ENCODE results near the gene LDLRAD4.

The LDLRAD4 gene

GRCh38 chr18:13227910-13228309 lies 9.3 kb downstream of the LDLRAD4 start:
- CTCF ChIA-PET, result interaction anchor here (1.9 kb wide), 1 partner anchor 12 kb away, joined by 5 read pairs; no protein-coding TSS in a partner anchor
- peaks cover 5% of the 10 kb centered on the region for H3K27me3 Mint-ChIP-seq
- H3K9me3 Mint-ChIP-seq, result no peaks in the 10 kb centered on the region
- peaks cover 7% of the 10 kb centered on the region for H3K4me1 Mint-ChIP-seq
- no peak overlapping the region for H3K4me3 Mint-ChIP-seq
- no peaks in the 10 kb centered on the region for H3K36me3 Mint-ChIP-seq
- DNase-seq, result no peak
- no peak overlapping the region for H3K27ac Mint-ChIP-seq

- H3K4me3 Mint-ChIP-seq, result no peak overlapping the region
- no peaks in the 10 kb centered on the region for H3K36me3 Mint-ChIP-seq
- no peaks in the 10 kb centered on the region for H3K4me1 Mint-ChIP-seq
- DNase-seq, result no peak
- no peaks in the 10 kb centered on the region for H3K9me3 Mint-ChIP-seq
- H3K27ac Mint-ChIP-seq, result peak overlapping the region; percentile 64
- CTCF ChIA-PET, result interaction anchor here (0.6 to 1.9 kb wide), 3 partner anchors 9 to 678 kb away, joined by 3 to 5 read pairs (median 3); no protein-coding TSS in a partner anchor
- no peaks in the 10 kb centered on the region for H3K27me3 Mint-ChIP-seq
Measured at GRCh38 chr18:13229001-13229671, 10.6 kb downstream of the LDLRAD4 start.

GRCh38 chr18:13231151-13231550 lies 12.6 kb downstream of the LDLRAD4 start:
- CTCF ChIA-PET, result no interaction called here
- Mint-ChIP-seq H3K27me3 (no peaks in the 10 kb centered on the region), H3K4me1 (no peaks in the 10 kb centered on the region), H3K4me3 (no peak overlapping the region), H3K27ac (no peak overlapping the region), H3K36me3 (no peaks in the 10 kb centered on the region), H3K9me3 (no peaks in the 10 kb centered on the region)
- DNase-seq, result no peak

- Mint-ChIP-seq H3K36me3 (no peaks in the 10 kb centered on the region), H3K27ac (no peak overlapping the region)
Measured at GRCh38 chr18:13232086-13232917, 13.7 kb downstream of the LDLRAD4 start.

GRCh38 chr18:13232971-13233786 lies 14.6 kb downstream of the LDLRAD4 start:
- no peak overlapping the region for H3K4me3 Mint-ChIP-seq
- H3K9me3 Mint-ChIP-seq, result no peaks in the 10 kb centered on the region
- no peak for DNase-seq
- H3K27me3 Mint-ChIP-seq, result no peaks in the 10 kb centered on the region
- H3K4me1 Mint-ChIP-seq, result no peaks in the 10 kb centered on the region
- CTCF ChIA-PET, result no interaction called here
- no peaks in the 10 kb centered on the region for H3K36me3 Mint-ChIP-seq
- no peak overlapping the region for H3K27ac Mint-ChIP-seq

More at GRCh38 chr18:13232086-13232917, 13.7 kb downstream of the LDLRAD4 start:
- no peaks in the 10 kb centered on the region for H3K4me1 Mint-ChIP-seq
- H3K27me3 Mint-ChIP-seq, result no peaks in the 10 kb centered on the region
- CTCF ChIA-PET, result no interaction called here
- no peak overlapping the region for H3K4me3 Mint-ChIP-seq
- no peaks in the 10 kb centered on the region for H3K9me3 Mint-ChIP-seq
- no peak for DNase-seq

GRCh38 chr18:13233787-13234783 lies 15.5 kb downstream of the LDLRAD4 start:
- CTCF ChIA-PET, result interaction anchor here (1.2 kb wide), 1 partner anchor 18 kb away, joined by 3 read pairs; no protein-coding TSS in a partner anchor
- H3K27me3 Mint-ChIP-seq, result no peaks in the 10 kb centered on the region
- H3K4me3 Mint-ChIP-seq, result no peak overlapping the region
- H3K36me3 Mint-ChIP-seq, result no peaks in the 10 kb centered on the region
- H3K27ac Mint-ChIP-seq, result no peak overlapping the region
- H3K4me1 Mint-ChIP-seq, result no peaks in the 10 kb centered on the region
- H3K9me3 Mint-ChIP-seq, result no peaks in the 10 kb centered on the region
- DNase-seq, result no peak

- no peaks in the 10 kb centered on the region for H3K4me1 Mint-ChIP-seq
- H3K27me3 Mint-ChIP-seq, result no peaks in the 10 kb centered on the region
- no peaks in the 10 kb centered on the region for H3K36me3 Mint-ChIP-seq
- no peak overlapping the region for H3K27ac Mint-ChIP-seq
- H3K9me3 Mint-ChIP-seq, result no peaks in the 10 kb centered on the region
- no peak overlapping the region for H3K4me3 Mint-ChIP-seq
- CTCF ChIA-PET, result interaction anchor here (1.2 kb wide), 1 partner anchor 19 kb away, joined by 3 read pairs; no protein-coding TSS in a partner anchor
- no peak for DNase-seq
Measured at GRCh38 chr18:13235421-13235831, 16.9 kb downstream of the LDLRAD4 start.

GRCh38 chr18:13235981-13236380 lies 17.4 kb downstream of the LDLRAD4 start:
- Mint-ChIP-seq H3K4me1 (no peaks in the 10 kb centered on the region), H3K4me3 (no peak overlapping the region), H3K27ac (no peak overlapping the region), H3K27me3 (no peaks in the 10 kb centered on the region), H3K9me3 (no peaks in the 10 kb centered on the region), H3K36me3 (no peaks in the 10 kb centered on the region)
- CTCF ChIA-PET, result no interaction called here
- no peak for DNase-seq

- no peak for DNase-seq
- H3K4me3 Mint-ChIP-seq, result no peak overlapping the region
- no peaks in the 10 kb centered on the region for H3K27me3 Mint-ChIP-seq
- CTCF ChIA-PET, result no interaction called here
- no peaks in the 10 kb centered on the region for H3K9me3 Mint-ChIP-seq
- no peaks in the 10 kb centered on the region for H3K36me3 Mint-ChIP-seq
- H3K27ac Mint-ChIP-seq, result no peak overlapping the region
- H3K4me1 Mint-ChIP-seq, result no peaks in the 10 kb centered on the region
Measured at GRCh38 chr18:13236411-13236810, 17.9 kb downstream of the LDLRAD4 start.

- CTCF ChIA-PET, result interaction anchor here (1.0 kb wide), 1 partner anchor 16 kb away, joined by 3 read pairs; no protein-coding TSS in a partner anchor
- Mint-ChIP-seq H3K9me3 (no peaks in the 10 kb centered on the region), H3K4me1 (no peaks in the 10 kb centered on the region), H3K36me3 (no peaks in the 10 kb centered on the region), H3K4me3 (no peak overlapping the region), H3K27me3 (no peaks in the 10 kb centered on the region), H3K27ac (no peak overlapping the region)
- no peak for DNase-seq
Measured at GRCh38 chr18:13237073-13237472, 18.5 kb downstream of the LDLRAD4 start.

- DNase-seq, result no peak
- no peak overlapping the region for H3K27ac Mint-ChIP-seq
- no peaks in the 10 kb centered on the region for H3K9me3 Mint-ChIP-seq
- H3K27me3 Mint-ChIP-seq, result no peaks in the 10 kb centered on the region
- no peaks in the 10 kb centered on the region for H3K36me3 Mint-ChIP-seq
- H3K4me3 Mint-ChIP-seq, result no peak overlapping the region
- CTCF ChIA-PET, result interaction anchor here (1.0 kb wide), 1 partner anchor 16 kb away, joined by 3 read pairs; no protein-coding TSS in a partner anchor
- H3K4me1 Mint-ChIP-seq, result no peaks in the 10 kb centered on the region
Measured at GRCh38 chr18:13237641-13238040, 19.1 kb downstream of the LDLRAD4 start.

- H3K4me1 Mint-ChIP-seq, result no peaks in the 10 kb centered on the region
- H3K27ac Mint-ChIP-seq, result no peak overlapping the region
- H3K4me3 Mint-ChIP-seq, result no peak overlapping the region
- no peaks in the 10 kb centered on the region for H3K27me3 Mint-ChIP-seq
- DNase-seq, result no peak
- CTCF ChIA-PET, result interaction anchor here (0.9 to 2.1 kb wide), 3 partner anchors 9 to 142 kb away, joined by 3 to 5 read pairs (median 3); no protein-coding TSS in a partner anchor
- no peaks in the 10 kb centered on the region for H3K9me3 Mint-ChIP-seq
- no peaks in the 10 kb centered on the region for H3K36me3 Mint-ChIP-seq
Measured at GRCh38 chr18:13239171-13239956, 20.8 kb downstream of the LDLRAD4 start.

All from activated naive CD4-positive, alpha-beta T cell treated with anti-CD3 and anti-CD28 coated beads, Interleukin-2, amount 10 ng/mL, durations not matched to agents 7 days and 5 days (primary cell).